ENCODE results near the gene ELMO2. TPM values are rescaled to one million over a fixed set of nuclear protein-coding genes. Genes with fewer than 3 reads are reported as not detected.
A peak's percentile ranks its signal among the peaks of the same experiment; 100 is the strongest.

ELMO2 gene
- total RNA-seq, 1 donor from 2014 or later, result 60.3 TPM

DNA sequence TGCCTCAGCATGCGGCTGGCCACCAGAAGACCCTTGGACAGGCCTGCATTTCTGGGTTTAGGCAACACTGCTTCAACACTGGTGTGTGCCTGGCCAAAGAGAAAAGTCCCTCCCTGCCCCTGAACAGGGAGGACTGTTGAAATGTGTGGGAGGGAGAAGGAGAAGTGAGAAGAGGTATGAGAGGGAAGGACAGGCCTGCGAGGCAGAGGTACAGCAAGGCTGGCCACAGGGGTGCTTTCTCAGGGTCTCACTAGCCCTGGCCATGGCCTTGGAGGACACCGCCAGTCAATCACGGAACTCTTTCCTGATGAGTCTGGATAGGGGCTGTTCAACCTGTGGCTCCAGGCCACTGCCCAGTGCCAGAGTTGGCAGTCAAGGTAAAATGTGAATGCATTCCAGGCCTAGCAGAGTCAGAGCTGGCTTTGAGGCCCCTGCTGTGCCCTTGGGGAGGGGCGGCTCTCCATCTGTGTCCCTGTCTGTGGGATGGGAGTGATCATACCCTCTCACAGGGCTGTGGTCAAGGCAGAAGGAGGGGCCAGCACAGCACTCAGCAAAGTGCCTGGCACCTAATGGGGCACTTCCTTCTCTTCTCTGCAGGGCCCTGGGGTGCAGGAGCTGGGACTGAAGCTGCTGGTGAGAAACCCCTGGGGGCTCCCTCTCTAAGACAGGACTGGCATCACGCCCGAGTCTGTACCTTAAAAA, 54.9 kb downstream of the ELMO2 start:
- DNase-seq, result no peak
- no peaks in the 10 kb centered on the region for H3K27me3 Mint-ChIP-seq (ENCODE audit: unreplicated experiment)
- H3K27ac Mint-ChIP-seq (ENCODE audit: unreplicated experiment), result no peak overlapping the region
- peaks cover 1% of the 10 kb centered on the region for H3K9me3 Mint-ChIP-seq (ENCODE audit: unreplicated experiment)
- H3K4me3 Mint-ChIP-seq (ENCODE audit: unreplicated experiment), result no peak overlapping the region
- peaks cover 33% of the 10 kb centered on the region for H3K4me1 Mint-ChIP-seq (ENCODE audit: low read depth, unreplicated experiment)
- TF ChIP-seq, protein P1, sequence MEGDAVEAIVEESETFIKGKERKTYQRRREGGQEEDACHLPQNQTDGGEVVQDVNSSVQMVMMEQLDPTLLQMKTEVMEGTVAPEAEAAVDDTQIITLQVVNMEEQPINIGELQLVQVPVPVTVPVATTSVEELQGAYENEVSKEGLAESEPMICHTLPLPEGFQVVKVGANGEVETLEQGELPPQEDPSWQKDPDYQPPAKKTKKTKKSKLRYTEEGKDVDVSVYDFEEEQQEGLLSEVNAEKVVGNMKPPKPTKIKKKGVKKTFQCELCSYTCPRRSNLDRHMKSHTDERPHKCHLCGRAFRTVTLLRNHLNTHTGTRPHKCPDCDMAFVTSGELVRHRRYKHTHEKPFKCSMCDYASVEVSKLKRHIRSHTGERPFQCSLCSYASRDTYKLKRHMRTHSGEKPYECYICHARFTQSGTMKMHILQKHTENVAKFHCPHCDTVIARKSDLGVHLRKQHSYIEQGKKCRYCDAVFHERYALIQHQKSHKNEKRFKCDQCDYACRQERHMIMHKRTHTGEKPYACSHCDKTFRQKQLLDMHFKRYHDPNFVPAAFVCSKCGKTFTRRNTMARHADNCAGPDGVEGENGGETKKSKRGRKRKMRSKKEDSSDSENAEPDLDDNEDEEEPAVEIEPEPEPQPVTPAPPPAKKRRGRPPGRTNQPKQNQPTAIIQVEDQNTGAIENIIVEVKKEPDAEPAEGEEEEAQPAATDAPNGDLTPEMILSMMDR (IDR thresholded peaks at IDR 0.05; ENCODE audit: partially characterized antibody, unreplicated experiment), result no peak
- H3K36me3 Mint-ChIP-seq (ENCODE audit: unreplicated experiment), result no peaks in the 10 kb centered on the region

DNA sequence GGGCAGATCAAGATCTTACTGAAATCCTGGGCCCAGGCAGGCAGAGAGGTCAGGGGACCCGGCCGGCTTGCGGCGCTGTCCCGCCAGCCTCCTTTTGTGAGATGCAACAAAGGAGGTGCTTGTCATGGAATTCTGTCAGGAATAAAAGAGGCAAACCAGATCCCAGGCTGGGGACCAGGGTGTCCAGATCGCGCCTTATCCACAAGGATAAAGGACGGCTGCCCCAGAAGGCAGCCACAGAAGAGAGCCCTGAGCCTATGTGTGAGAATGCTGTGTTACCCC, 55.5 kb downstream of the ELMO2 start:
- peak overlapping the region; percentile 25 for H3K4me3 Mint-ChIP-seq (ENCODE audit: unreplicated experiment)
- H3K27me3 Mint-ChIP-seq (ENCODE audit: unreplicated experiment), result no peaks in the 10 kb centered on the region
- H3K4me1 Mint-ChIP-seq (ENCODE audit: low read depth, unreplicated experiment), result peaks cover 35% of the 10 kb centered on the region
- H3K9me3 Mint-ChIP-seq (ENCODE audit: unreplicated experiment), result peaks cover 1% of the 10 kb centered on the region
- H3K27ac Mint-ChIP-seq (ENCODE audit: unreplicated experiment), result no peak overlapping the region
- TF ChIP-seq, protein P1 (IDR thresholded peaks at IDR 0.05; ENCODE audit: partially characterized antibody, unreplicated experiment), result no peak
- no peaks in the 10 kb centered on the region for H3K36me3 Mint-ChIP-seq (ENCODE audit: unreplicated experiment)
- DNase-seq, result no peak

DNA sequence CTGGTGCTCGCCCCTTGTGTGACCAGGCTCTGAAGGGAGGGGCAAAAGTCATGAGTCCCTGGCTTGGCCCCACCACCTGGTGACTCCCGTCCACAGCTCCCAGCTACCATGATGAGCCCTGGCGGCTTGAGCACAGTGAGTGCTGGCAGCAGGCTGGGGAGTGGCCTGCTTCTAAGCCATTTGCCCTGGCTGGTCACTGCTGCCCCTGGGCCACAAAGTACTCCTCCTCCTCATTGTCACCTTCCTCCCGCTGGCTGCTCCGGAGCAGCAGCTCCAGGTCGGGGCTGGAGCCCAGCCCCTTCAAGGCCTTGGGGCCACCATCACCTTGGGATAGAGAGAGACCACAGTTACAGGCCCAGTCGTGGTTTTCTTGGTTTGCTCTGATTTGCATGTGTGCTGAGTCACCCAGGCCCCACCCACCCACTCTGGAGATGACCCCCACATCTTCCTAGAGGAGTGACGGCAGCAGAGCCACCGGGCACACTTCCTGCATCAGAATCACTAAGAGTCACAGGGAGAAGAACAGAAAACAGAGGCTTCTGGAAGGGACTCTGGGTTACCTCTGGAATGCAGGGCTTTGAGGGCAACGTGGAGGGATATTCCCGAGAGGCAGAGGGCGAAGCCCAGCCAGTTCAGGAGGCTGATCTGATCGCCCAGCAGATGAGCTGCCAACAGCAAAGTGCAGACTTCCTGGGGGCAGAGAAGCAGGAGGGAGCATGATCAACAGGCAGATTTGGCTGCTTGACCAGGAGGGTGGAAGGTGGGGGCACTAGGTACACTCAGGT, 56.0 kb downstream of the ELMO2 start:
- peak overlapping the region; percentile 33 for H3K27ac Mint-ChIP-seq (ENCODE audit: unreplicated experiment)
- peak overlapping the region; percentile 25 for H3K4me3 Mint-ChIP-seq (ENCODE audit: unreplicated experiment)
- TF ChIP-seq, protein P1 (IDR thresholded peaks at IDR 0.05; ENCODE audit: partially characterized antibody, unreplicated experiment), result no peak
- H3K36me3 Mint-ChIP-seq (ENCODE audit: unreplicated experiment), result no peaks in the 10 kb centered on the region
- H3K9me3 Mint-ChIP-seq (ENCODE audit: unreplicated experiment), result peaks cover 1% of the 10 kb centered on the region
- peaks cover 36% of the 10 kb centered on the region for H3K4me1 Mint-ChIP-seq (ENCODE audit: low read depth, unreplicated experiment)
- peak; percentile 40 for DNase-seq
- H3K27me3 Mint-ChIP-seq (ENCODE audit: unreplicated experiment), result no peaks in the 10 kb centered on the region

DNA sequence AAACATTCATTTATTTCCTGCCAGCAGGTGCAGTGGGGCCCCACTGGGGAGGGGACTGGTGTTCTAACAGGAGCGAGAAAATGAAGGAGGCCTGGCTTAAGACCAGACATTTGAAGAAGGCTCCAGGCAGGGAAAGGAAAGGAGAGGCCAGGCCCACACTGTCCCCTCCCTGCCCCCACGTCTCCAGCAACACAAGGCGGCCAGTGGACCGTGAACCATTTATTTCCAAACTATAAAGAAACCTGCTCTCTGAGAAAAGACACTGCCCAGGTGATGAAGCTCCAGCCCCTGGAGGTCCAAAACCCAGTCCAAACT, 56.7 kb downstream of the ELMO2 start:
- peaks cover 4% of the 10 kb centered on the region for H3K9me3 Mint-ChIP-seq (ENCODE audit: unreplicated experiment)
- H3K4me1 Mint-ChIP-seq (ENCODE audit: low read depth, unreplicated experiment), result peaks cover 38% of the 10 kb centered on the region
- no peaks in the 10 kb centered on the region for H3K36me3 Mint-ChIP-seq (ENCODE audit: unreplicated experiment)
- H3K27ac Mint-ChIP-seq (ENCODE audit: unreplicated experiment), result peak overlapping the region; percentile 4
- no peak for DNase-seq
- H3K4me3 Mint-ChIP-seq (ENCODE audit: unreplicated experiment), result no peak overlapping the region
- peaks cover 2% of the 10 kb centered on the region for H3K27me3 Mint-ChIP-seq (ENCODE audit: unreplicated experiment)
- TF ChIP-seq, protein P1 (IDR thresholded peaks at IDR 0.05; ENCODE audit: partially characterized antibody, unreplicated experiment), result no peak

Data from glutamatergic neuron (in vitro differentiated cells).